ENCODE measurements around the gene SLC39A6.
A peak's percentile ranks its signal among the peaks of the same experiment; 100 is the strongest.
"Not testable (repeated sequence)": the region's sequence is repeated elsewhere in the genome, so short reads cannot be mapped to it uniquely, and the experiment has no call there.

Gene SLC39A6

GRCh38 chr18:36096955-36097354 is 32.2 kb downstream of the SLC39A6 start:
- DNase-seq (ENCODE audit: low spot score), result no peak

GRCh38 chr18:36095936-36096519 is 33.1 kb downstream of the SLC39A6 start:
- peak; percentile 48 for DNase-seq (ENCODE audit: low spot score)

- DNase-seq (ENCODE audit: low spot score), result no peak
These were observed 34.7 kb downstream of the SLC39A6 start for GRCh38 chr18:36094431-36094830.

GRCh38 chr18:36092116-36092515 is 37.0 kb downstream of the SLC39A6 start:
- DNase-seq (ENCODE audit: low spot score), result not testable (repeated sequence)

- no peak for DNase-seq (ENCODE audit: low spot score)
These were observed 40.1 kb downstream of the SLC39A6 start for GRCh38 chr18:36089001-36089400.

GRCh38 chr18:36088256-36088655 is 40.9 kb downstream of the SLC39A6 start:
- DNase-seq (ENCODE audit: low spot score), result no peak

GRCh38 chr18:36086186-36086585 is 43.0 kb downstream of the SLC39A6 start:
- DNase-seq (ENCODE audit: low spot score), result no peak

GRCh38 chr18:36085195-36085594 is 43.9 kb downstream of the SLC39A6 start:
- no peak for DNase-seq (ENCODE audit: low spot score)

GRCh38 chr18:36083729-36084128 is 45.4 kb downstream of the SLC39A6 start:
- no peak for DNase-seq (ENCODE audit: low spot score)

- DNase-seq (ENCODE audit: low spot score), result not testable (repeated sequence)
These were observed 48.0 kb downstream of the SLC39A6 start for GRCh38 chr18:36081118-36081517.

- no peak for DNase-seq (ENCODE audit: low spot score)
These were observed 50.2 kb downstream of the SLC39A6 start for GRCh38 chr18:36078751-36079529.

- not testable (repeated sequence) for DNase-seq (ENCODE audit: low spot score)
These were observed 51.4 kb downstream of the SLC39A6 start for GRCh38 chr18:36077764-36078163.

GRCh38 chr18:36075862-36076587 is 53.1 kb downstream of the SLC39A6 start:
- DNase-seq (ENCODE audit: low spot score), result no peak

GRCh38 chr18:36074435-36074834 is 54.7 kb downstream of the SLC39A6 start:
- no peak for DNase-seq (ENCODE audit: low spot score)

GRCh38 chr18:36073676-36074075 is 55.5 kb downstream of the SLC39A6 start:
- DNase-seq (ENCODE audit: low spot score), result no peak

- not testable (repeated sequence) for DNase-seq (ENCODE audit: low spot score)
These were observed 56.7 kb downstream of the SLC39A6 start for GRCh38 chr18:36072406-36072805.

- DNase-seq (ENCODE audit: low spot score), result peak; percentile 95
These were observed 61.8 kb downstream of the SLC39A6 start, which contains the start of gene RPRD1A for GRCh38 chr18:36067055-36067957. RPRD1A (minus strand) TSS chr18:36067559; CDS start chr18:36067404, 155 bp downstream.

- DNase-seq (ENCODE audit: low spot score), result no peak
These were observed 62.5 kb downstream of the SLC39A6 start for GRCh38 chr18:36066686-36067054.

GRCh38 chr18:36066001-36066400 is 63.1 kb downstream of the SLC39A6 start:
- no peak for DNase-seq (ENCODE audit: low spot score)

- DNase-seq (ENCODE audit: low spot score), result not testable (repeated sequence)
These were observed 64.4 kb downstream of the SLC39A6 start for GRCh38 chr18:36064809-36065079.

- DNase-seq (ENCODE audit: low spot score), result no peak
These were observed 64.9 kb downstream of the SLC39A6 start for GRCh38 chr18:36064027-36064808.
